ENCODE results near the gene ARHGAP8.

Gene ARHGAP8

GRCh38 chr22:44783091-44783490 lies 30.7 kb downstream of the ARHGAP8 start:
- no peak overlapping the region for H3K4me3 ChIP-seq (ENCODE audit: low read depth, low read length)
- no peak for TF ChIP-seq CTCF (IDR thresholded peaks at IDR 0.05; ENCODE audit: borderline replicate concordance, insufficient read depth, low read depth, low read length)

- no peak for TF ChIP-seq CTCF (IDR thresholded peaks at IDR 0.05; ENCODE audit: borderline replicate concordance, insufficient read depth, low read depth, low read length)
These were observed 31.2 kb downstream of the ARHGAP8 start for GRCh38 chr22:44783581-44783980.

GRCh38 chr22:44786136-44786535 lies 33.8 kb downstream of the ARHGAP8 start:
- no peak overlapping the region for H3K4me3 ChIP-seq (ENCODE audit: low read depth, low read length)

More at GRCh38 chr22:44783581-44783980, 31.2 kb downstream of the ARHGAP8 start:
- H3K4me3 ChIP-seq (ENCODE audit: low read depth, low read length) = no peak overlapping the region

GRCh38 chr22:44786610-44787009 lies 34.2 kb downstream of the ARHGAP8 start:
- TF ChIP-seq CTCF (IDR thresholded peaks at IDR 0.05; ENCODE audit: borderline replicate concordance, insufficient read depth, low read depth, low read length) = no peak
- H3K4me3 ChIP-seq (ENCODE audit: low read depth, low read length) = no peak overlapping the region

More at GRCh38 chr22:44786136-44786535, 33.8 kb downstream of the ARHGAP8 start:
- TF ChIP-seq CTCF (IDR thresholded peaks at IDR 0.05; ENCODE audit: borderline replicate concordance, insufficient read depth, low read depth, low read length) = no peak

GRCh38 chr22:44787832-44788231 lies 35.5 kb downstream of the ARHGAP8 start:
- H3K4me3 ChIP-seq (ENCODE audit: low read depth, low read length) = no peak overlapping the region
- TF ChIP-seq CTCF (IDR thresholded peaks at IDR 0.05; ENCODE audit: borderline replicate concordance, insufficient read depth, low read depth, low read length) = no peak

GRCh38 chr22:44793106-44793505 lies 40.7 kb downstream of the ARHGAP8 start:
- TF ChIP-seq CTCF (IDR thresholded peaks at IDR 0.05; ENCODE audit: borderline replicate concordance, insufficient read depth, low read depth, low read length) = no peak
- no peak overlapping the region for H3K4me3 ChIP-seq (ENCODE audit: low read depth, low read length)

GRCh38 chr22:44793506-44794172 lies 41.3 kb downstream of the ARHGAP8 start:
- H3K4me3 ChIP-seq (ENCODE audit: low read depth, low read length) = no peak overlapping the region
- no peak for TF ChIP-seq CTCF (IDR thresholded peaks at IDR 0.05; ENCODE audit: borderline replicate concordance, insufficient read depth, low read depth, low read length)
